MG63 (cell line): ENCODE data around the gene LRRC45. TPM values are rescaled to one million over a fixed set of nuclear protein-coding genes. Genes with fewer than 3 reads are reported as not detected.

ENCODE experiments used
- DNase-seq: peaks from one replicate; pipeline ENCODE4 v3.0.0-alpha.2; 2020
- H3K27me3 ChIP-seq: fragments of 250-450 bp; sonication (Bioruptor Pico); 2 replicates; pipeline ENCODE4 v1.5.1; 2020; ENCODE audit warnings: mild to moderate bottlenecking, moderate library complexity
- H3K36me3 ChIP-seq: fragments of 250-450 bp; sonication (Bioruptor Pico); 2 replicates; pipeline ENCODE4 v1.5.1; 2020; ENCODE audit warnings: mild to moderate bottlenecking, moderate library complexity
- H3K4me3 ChIP-seq: fragments of 250-450 bp; sonication (Bioruptor Pico); 2 replicates; pipeline ENCODE4 v1.5.1; 2020; ENCODE audit warnings: mild to moderate bottlenecking, moderate library complexity
- H3K9me3 ChIP-seq: fragments of 250-450 bp; sonication (Bioruptor Pico); 2 replicates; pipeline ENCODE4 v1.5.1; 2020; ENCODE audit warnings: mild to moderate bottlenecking, moderate library complexity
- total RNA-seq: library from RNA; depleted of rRNA; stranded (reverse); fragments of >200 nt; shearing (Covaris generic); gene quantifications from 2 replicates; pipeline ENCODE4 v1.2.3, GENCODE V29; 2014; ENCODE audit warnings: low replicate concordance

Gene LRRC45
- total RNA-seq, 1 experiment from 2014 or later, result 31.7 TPM

- no peaks in the 10 kb centered on the region for H3K27me3 ChIP-seq
- no peak overlapping the region for H3K4me3 ChIP-seq
- H3K9me3 ChIP-seq, result no peaks in the 10 kb centered on the region
- peaks cover 11% of the 10 kb centered on the region for H3K36me3 ChIP-seq
- peak; percentile 99 for DNase-seq
Measured at GRCh38 chr17:82003411-82004381, 19.4 kb upstream of the LRRC45 start.

GRCh38 chr17:82004517-82005455 lies 18.3 kb upstream of the LRRC45 start:
- H3K9me3 ChIP-seq, result no peaks in the 10 kb centered on the region
- H3K36me3 ChIP-seq, result peaks cover 11% of the 10 kb centered on the region
- no peaks in the 10 kb centered on the region for H3K27me3 ChIP-seq
- no peak for DNase-seq
- no peak overlapping the region for H3K4me3 ChIP-seq

- DNase-seq, result no peak
- H3K27me3 ChIP-seq, result no peaks in the 10 kb centered on the region
- no peak overlapping the region for H3K4me3 ChIP-seq
- H3K36me3 ChIP-seq, result peaks cover 11% of the 10 kb centered on the region
- no peaks in the 10 kb centered on the region for H3K9me3 ChIP-seq
Measured at GRCh38 chr17:82005701-82006348, 17.3 kb upstream of the LRRC45 start.

- H3K27me3 ChIP-seq, result no peaks in the 10 kb centered on the region
- H3K9me3 ChIP-seq, result no peaks in the 10 kb centered on the region
- H3K4me3 ChIP-seq, result no peak overlapping the region
- peaks cover 11% of the 10 kb centered on the region for H3K36me3 ChIP-seq
- DNase-seq, result peak; percentile 85
Measured at GRCh38 chr17:82006468-82007227, 16.5 kb upstream of the LRRC45 start.

GRCh38 chr17:82007228-82007494 lies 15.9 kb upstream of the LRRC45 start:
- no peaks in the 10 kb centered on the region for H3K9me3 ChIP-seq
- no peaks in the 10 kb centered on the region for H3K27me3 ChIP-seq
- no peak overlapping the region for H3K4me3 ChIP-seq
- DNase-seq, result no peak
- peaks cover 11% of the 10 kb centered on the region for H3K36me3 ChIP-seq

GRCh38 chr17:82007495-82008257 lies 15.4 kb upstream of the LRRC45 start:
- Histone ChIP-seq H3K4me3 (no peak overlapping the region), H3K9me3 (no peaks in the 10 kb centered on the region), H3K36me3 (peaks cover 11% of the 10 kb centered on the region), H3K27me3 (no peaks in the 10 kb centered on the region)
- no peak for DNase-seq

GRCh38 chr17:82008258-82008940 lies 14.7 kb upstream of the LRRC45 start:
- DNase-seq, result no peak
- no peaks in the 10 kb centered on the region for H3K9me3 ChIP-seq

GRCh38 chr17:82008941-82009405 lies 14.1 kb upstream of the LRRC45 start:
- Histone ChIP-seq H3K9me3 (no peaks in the 10 kb centered on the region), H3K36me3 (peaks cover 8% of the 10 kb centered on the region), H3K4me3 (no peak overlapping the region), H3K27me3 (no peaks in the 10 kb centered on the region)
- no peak for DNase-seq

More at GRCh38 chr17:82008258-82008940, 14.7 kb upstream of the LRRC45 start:
- Histone ChIP-seq H3K27me3 (no peaks in the 10 kb centered on the region), H3K36me3 (peaks cover 8% of the 10 kb centered on the region), H3K4me3 (no peak overlapping the region)

- Histone ChIP-seq H3K36me3 (peaks cover 6% of the 10 kb centered on the region), H3K4me3 (no peak overlapping the region), H3K27me3 (no peaks in the 10 kb centered on the region), H3K9me3 (no peaks in the 10 kb centered on the region)
- no peak for DNase-seq
Measured at GRCh38 chr17:82009413-82009812, 13.7 kb upstream of the LRRC45 start.

- DNase-seq, result no peak
- no peak overlapping the region for H3K4me3 ChIP-seq
- H3K36me3 ChIP-seq, result peaks cover 6% of the 10 kb centered on the region
- no peaks in the 10 kb centered on the region for H3K9me3 ChIP-seq
- no peaks in the 10 kb centered on the region for H3K27me3 ChIP-seq
Measured at GRCh38 chr17:82010575-82011525, 12.3 kb upstream of the LRRC45 start.

- H3K27me3 ChIP-seq, result no peaks in the 10 kb centered on the region
- peaks cover 6% of the 10 kb centered on the region for H3K36me3 ChIP-seq
- H3K9me3 ChIP-seq, result no peaks in the 10 kb centered on the region
- DNase-seq, result no peak
- no peak overlapping the region for H3K4me3 ChIP-seq
Measured at GRCh38 chr17:82011617-82012187, 11.4 kb upstream of the LRRC45 start.

- Histone ChIP-seq H3K9me3 (no peaks in the 10 kb centered on the region), H3K36me3 (peaks cover under 1% of the 10 kb centered on the region; the same call in 1 of the 2 replicates), H3K4me3 (no peak overlapping the region), H3K27me3 (no peaks in the 10 kb centered on the region)
- DNase-seq, result no peak
Measured at GRCh38 chr17:82012261-82012639, 10.9 kb upstream of the LRRC45 start.

GRCh38 chr17:82012640-82013295 lies 10.3 kb upstream of the LRRC45 start:
- Histone ChIP-seq H3K36me3 (peaks cover 3% of the 10 kb centered on the region), H3K4me3 (no peak overlapping the region), H3K27me3 (no peaks in the 10 kb centered on the region), H3K9me3 (no peaks in the 10 kb centered on the region)
- no peak for DNase-seq
